ENCODE measurements around the gene FILIP1. TPM values are rescaled to one million over a fixed set of nuclear protein-coding genes. Genes with fewer than 3 reads are reported as not detected.

FILIP1 gene
- total RNA-seq, 2 donors from 2014 or later, result 78.2 to 117 TPM

- Histone ChIP-seq H3K4me1 (peaks cover 0 to 58% of the 10 kb centered on the region in 2 donors), H3K9me3 (no peaks in the 10 kb centered on the region), H3K4me3 (no peak overlapping the region), H3K36me3 (no peaks in the 10 kb centered on the region), H3K27ac (no peak overlapping the region), H3K27me3 (no peaks in the 10 kb centered on the region)
- DNase-seq (ENCODE audit: low spot score), result no peak
- TF ChIP-seq, protein P1, sequence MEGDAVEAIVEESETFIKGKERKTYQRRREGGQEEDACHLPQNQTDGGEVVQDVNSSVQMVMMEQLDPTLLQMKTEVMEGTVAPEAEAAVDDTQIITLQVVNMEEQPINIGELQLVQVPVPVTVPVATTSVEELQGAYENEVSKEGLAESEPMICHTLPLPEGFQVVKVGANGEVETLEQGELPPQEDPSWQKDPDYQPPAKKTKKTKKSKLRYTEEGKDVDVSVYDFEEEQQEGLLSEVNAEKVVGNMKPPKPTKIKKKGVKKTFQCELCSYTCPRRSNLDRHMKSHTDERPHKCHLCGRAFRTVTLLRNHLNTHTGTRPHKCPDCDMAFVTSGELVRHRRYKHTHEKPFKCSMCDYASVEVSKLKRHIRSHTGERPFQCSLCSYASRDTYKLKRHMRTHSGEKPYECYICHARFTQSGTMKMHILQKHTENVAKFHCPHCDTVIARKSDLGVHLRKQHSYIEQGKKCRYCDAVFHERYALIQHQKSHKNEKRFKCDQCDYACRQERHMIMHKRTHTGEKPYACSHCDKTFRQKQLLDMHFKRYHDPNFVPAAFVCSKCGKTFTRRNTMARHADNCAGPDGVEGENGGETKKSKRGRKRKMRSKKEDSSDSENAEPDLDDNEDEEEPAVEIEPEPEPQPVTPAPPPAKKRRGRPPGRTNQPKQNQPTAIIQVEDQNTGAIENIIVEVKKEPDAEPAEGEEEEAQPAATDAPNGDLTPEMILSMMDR (IDR thresholded peaks at IDR 0.05), result no peak
These were observed 27.0 kb downstream of the FILIP1 start for GRCh38 chr6:75466636-75467035.

DNA sequence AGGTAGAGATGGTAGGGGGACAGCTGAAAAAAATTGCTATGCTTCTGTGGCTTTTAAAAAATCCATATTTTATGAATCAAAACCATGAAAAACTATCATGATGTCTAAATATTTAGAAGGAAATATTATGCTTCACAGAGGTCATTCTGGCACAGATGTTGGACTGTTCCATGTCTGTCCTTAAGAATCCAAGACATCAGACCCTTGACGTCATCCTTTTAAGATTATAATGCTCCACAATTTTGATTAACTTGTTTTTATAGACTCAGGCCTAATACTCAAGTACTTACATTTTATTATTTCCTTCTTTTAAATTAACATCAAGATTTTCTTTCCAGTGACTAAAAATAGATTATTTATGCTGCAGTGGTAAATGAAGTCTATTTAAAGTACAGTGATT, 29.7 kb downstream of the FILIP1 start:
- peak overlapping the region; percentile 4 to 69 for H3K27ac ChIP-seq
- no peaks in the 10 kb centered on the region for H3K27me3 ChIP-seq
- no peak for DNase-seq (ENCODE audit: low spot score)
- no peaks in the 10 kb centered on the region for H3K9me3 ChIP-seq
- H3K4me3 ChIP-seq, result no peak overlapping the region
- no peaks in the 10 kb centered on the region for H3K36me3 ChIP-seq
- H3K4me1 ChIP-seq, result peaks cover 0 to 84% of the 10 kb centered on the region in 2 donors
- TF ChIP-seq, protein P1 (IDR thresholded peaks at IDR 0.05), result no peak

DNA sequence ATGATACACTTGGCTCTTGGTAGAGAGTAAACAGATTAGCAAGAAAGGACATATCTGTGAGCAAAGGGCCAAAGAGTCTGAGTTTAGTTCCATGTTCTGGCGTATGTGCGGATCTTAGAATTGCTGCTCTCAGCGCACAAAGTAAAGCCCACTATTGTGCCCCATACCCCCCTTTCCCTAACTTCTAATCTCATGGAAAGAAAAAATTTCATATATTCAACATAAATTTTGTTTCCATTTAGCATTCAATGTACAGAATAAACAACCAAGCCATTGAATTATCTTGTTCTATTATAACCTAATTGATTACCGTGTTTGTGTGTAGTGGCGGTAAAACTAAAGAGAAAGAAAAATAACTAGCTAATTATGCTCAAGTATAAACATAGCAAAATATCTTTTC, 30.5 kb downstream of the FILIP1 start:
- Histone ChIP-seq H3K36me3 (no peaks in the 10 kb centered on the region), H3K4me3 (no peak overlapping the region), H3K27me3 (no peaks in the 10 kb centered on the region), H3K4me1 (peaks cover 0 to 87% of the 10 kb centered on the region in 2 donors), H3K27ac (peak overlapping the region in 1 of 2 donors; percentile 69), H3K9me3 (no peaks in the 10 kb centered on the region)
- TF ChIP-seq, protein P1 (IDR thresholded peaks at IDR 0.05), result no peak
- DNase-seq (ENCODE audit: low spot score), result no peak

DNA sequence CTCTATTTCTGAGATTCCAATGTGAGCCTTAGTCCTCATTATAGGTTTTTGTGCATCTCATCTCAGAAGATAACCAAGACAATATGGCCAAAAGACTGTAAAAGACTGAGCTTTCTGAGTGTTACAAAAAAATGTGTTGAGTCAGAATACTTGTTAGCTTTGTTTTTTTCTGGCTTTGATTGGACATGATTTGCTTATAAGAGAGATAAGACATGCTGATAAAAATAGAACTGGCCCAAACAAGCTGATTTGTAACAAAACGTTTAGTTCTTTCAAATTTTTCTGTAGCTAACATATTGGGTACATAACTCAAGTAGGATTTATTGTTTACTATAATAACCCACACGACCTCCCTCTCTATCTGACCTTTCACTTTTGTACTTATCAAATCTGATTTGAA, 32.9 kb downstream of the FILIP1 start:
- Histone ChIP-seq H3K9me3 (no peaks in the 10 kb centered on the region), H3K4me3 (no peak overlapping the region), H3K27me3 (no peaks in the 10 kb centered on the region), H3K27ac (peak overlapping the region; percentile 44 to 76), H3K36me3 (no peaks in the 10 kb centered on the region), H3K4me1 (peaks cover 0 to 77% of the 10 kb centered on the region in 2 donors)
- DNase-seq (ENCODE audit: low spot score), result no peak
- TF ChIP-seq, protein P1 (IDR thresholded peaks at IDR 0.05), result no peak

DNA sequence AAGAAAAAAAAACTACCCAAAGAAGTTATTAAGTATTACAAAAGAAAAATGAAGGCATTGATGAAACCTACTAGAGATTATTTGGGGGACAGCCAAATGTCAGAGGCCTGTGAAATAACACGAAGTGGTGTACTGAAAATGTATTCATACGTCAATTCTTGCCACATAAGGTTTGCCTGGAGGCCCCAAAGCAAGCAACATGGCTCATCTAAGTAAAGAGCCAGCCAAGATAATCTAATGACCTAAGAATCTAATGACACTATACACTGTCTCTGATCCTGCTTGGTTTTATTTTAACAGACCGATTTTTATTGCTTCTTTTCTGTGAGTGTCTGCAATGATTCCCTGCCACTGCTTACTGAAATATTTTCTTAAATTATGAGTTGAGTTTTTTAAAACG, 34.7 kb downstream of the FILIP1 start:
- no peaks in the 10 kb centered on the region for H3K36me3 ChIP-seq
- TF ChIP-seq, protein P1 (IDR thresholded peaks at IDR 0.05), result no peak
- peak; percentile 69 for DNase-seq (ENCODE audit: low spot score)
- H3K4me3 ChIP-seq, result no peak overlapping the region
- H3K27me3 ChIP-seq, result no peaks in the 10 kb centered on the region
- peaks cover 0 to 63% of the 10 kb centered on the region in 2 donors for H3K4me1 ChIP-seq
- H3K27ac ChIP-seq, result peak overlapping the region; percentile 65 to 76
- no peaks in the 10 kb centered on the region for H3K9me3 ChIP-seq

DNA sequence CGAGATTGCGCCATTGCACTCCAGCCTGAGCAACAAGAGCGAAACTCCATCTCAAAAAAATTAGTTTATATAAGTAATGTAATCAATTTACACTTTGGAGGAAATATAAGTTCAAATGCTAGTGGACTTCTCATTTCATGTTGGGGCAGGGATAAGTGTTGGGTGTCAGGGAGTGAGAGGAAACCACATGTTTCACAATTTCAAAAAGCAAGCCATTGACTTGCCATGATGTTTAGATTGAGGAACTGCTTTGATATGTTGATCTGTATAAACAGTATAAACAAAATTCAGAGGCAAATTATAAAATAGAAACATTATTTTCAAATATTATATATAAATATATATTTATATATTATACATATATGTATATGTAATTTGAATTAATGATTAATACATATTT, 42.7 kb downstream of the FILIP1 start:
- Histone ChIP-seq H3K27me3 (no peaks in the 10 kb centered on the region), H3K27ac (no peak overlapping the region), H3K4me1 (no peaks in the 10 kb centered on the region), H3K36me3 (no peaks in the 10 kb centered on the region), H3K4me3 (no peak overlapping the region), H3K9me3 (no peaks in the 10 kb centered on the region)
- TF ChIP-seq, protein P1 (IDR thresholded peaks at IDR 0.05), result no peak
- no peak for DNase-seq (ENCODE audit: low spot score)
